NOMO-1 (cell line): ENCODE data around the gene EGFLAM.
A peak's percentile ranks its signal among the peaks of the same experiment; 100 is the strongest.

ENCODE experiments used
- DNase-seq, 2 experiments: peaks; one replicate each; lab custom pipeline; 2025; ENCODE audit not compliant: unreplicated experiment in 2 of 2; lab: John Stamatoyannopoulos, UW

The EGFLAM gene

GRCh38 chr5:38371596-38371995, 113.2 kb downstream of the EGFLAM start:
- no peak for DNase-seq

GRCh38 chr5:38373743-38374142, 115.4 kb downstream of the EGFLAM start:
- DNase-seq, result no peak

GRCh38 chr5:38375423-38375822, 117.1 kb downstream of the EGFLAM start:
- DNase-seq, result no peak

GRCh38 chr5:38376404-38376803, 118.0 kb downstream of the EGFLAM start:
- no peak for DNase-seq

- DNase-seq, result no peak
These were observed 120.2 kb downstream of the EGFLAM start for GRCh38 chr5:38378579-38378978.

GRCh38 chr5:38379350-38379937, 121.1 kb downstream of the EGFLAM start:
- no peak for DNase-seq

- no peak for DNase-seq
These were observed 122.2 kb downstream of the EGFLAM start for GRCh38 chr5:38380537-38380936.

GRCh38 chr5:38381361-38381760, 123.0 kb downstream of the EGFLAM start:
- no peak for DNase-seq

- DNase-seq, result peak; percentile 51 to 62
These were observed 124.5 kb downstream of the EGFLAM start for GRCh38 chr5:38382898-38383297.

- no peak for DNase-seq
These were observed 125.3 kb downstream of the EGFLAM start for GRCh38 chr5:38383701-38384100.

- DNase-seq, result no peak
These were observed 126.0 kb downstream of the EGFLAM start for GRCh38 chr5:38384396-38384795.

GRCh38 chr5:38387161-38387560, 128.8 kb downstream of the EGFLAM start:
- no peak for DNase-seq

GRCh38 chr5:38393636-38394035, 135.3 kb downstream of the EGFLAM start:
- DNase-seq, result no peak

- no peak for DNase-seq
These were observed 138.4 kb downstream of the EGFLAM start for GRCh38 chr5:38396766-38397165.

GRCh38 chr5:38400365-38400764, 142.0 kb downstream of the EGFLAM start:
- no peak for DNase-seq

GRCh38 chr5:38401145-38401544, 142.8 kb downstream of the EGFLAM start:
- DNase-seq, result no peak

- DNase-seq, result no peak
These were observed 145.0 kb downstream of the EGFLAM start for GRCh38 chr5:38403406-38403805.

- DNase-seq, result no peak
These were observed 145.7 kb downstream of the EGFLAM start for GRCh38 chr5:38403877-38404635.

GRCh38 chr5:38404667-38405276, 146.4 kb downstream of the EGFLAM start:
- no peak for DNase-seq

- no peak for DNase-seq
These were observed 150.3 kb downstream of the EGFLAM start for GRCh38 chr5:38408446-38409198.

GRCh38 chr5:38410304-38410990, 152.1 kb downstream of the EGFLAM start:
- no peak for DNase-seq
